T-helper 2 cell treated with Interferon-gamma antibody and Interleukin-4, amounts not matched to agents 100 ng/mL and 5 ng/mL, for 36 hours (primary cell): Measurements from ENCODE around the gene FUOM. TPM values are rescaled to one million over a fixed set of nuclear protein-coding genes. Genes with fewer than 3 reads are reported as not detected.

Experiments
- intact Hi-C: fragments of 100-400 bp; cut with micrococcal nuclease; formaldehyde crosslinking; loops from one replicate; pipeline ENCODE4 v1.15.1; 2023
- total RNA-seq: library from RNA; stranded (reverse); gene quantifications from 2 replicates; pipeline ENCODE4 v1.2.3, GENCODE V29; 2022

FUOM gene
- total RNA-seq: 14.0 and 16.7 TPM in 2 replicates

- intact Hi-C loops: loop anchor here (1.0 kb wide), 3 partner anchors 21 to 48 kb away; partner anchors contain the start of gene MTG1
Measured at GRCh38 chr10:133357285-133358161, at the start of gene FUOM. Gene FUOM, minus strand, starts transcription at chr10:133358019. Its CDS starts 12 bp downstream, at chr10:133358007.

- intact Hi-C loops: no loop called here
Measured at GRCh38 chr10:133405844-133406527, 48.2 kb upstream of the FUOM start.

GRCh38 chr10:133405272-133405671, 47.5 kb upstream of the FUOM start:
- intact Hi-C loops: no loop called here

GRCh38 chr10:133403784-133404183, 46.0 kb upstream of the FUOM start:
- intact Hi-C loops: no loop called here

- intact Hi-C loops: no loop called here
Measured at GRCh38 chr10:133403359-133403758, 45.5 kb upstream of the FUOM start.

- intact Hi-C loops: no loop called here
Measured at GRCh38 chr10:133401981-133402725, 44.3 kb upstream of the FUOM start.

GRCh38 chr10:133401500-133401899, 43.7 kb upstream of the FUOM start:
- intact Hi-C loops: no loop called here

GRCh38 chr10:133400624-133401424, 43.0 kb upstream of the FUOM start:
- intact Hi-C loops: no loop called here

- intact Hi-C loops: no loop called here
Measured at GRCh38 chr10:133399123-133399601, 41.3 kb upstream of the FUOM start.

GRCh38 chr10:133397938-133398337, 40.1 kb upstream of the FUOM start:
- intact Hi-C loops: no loop called here

GRCh38 chr10:133396035-133396624, 38.3 kb upstream of the FUOM start:
- intact Hi-C loops: no loop called here

GRCh38 chr10:133394801-133395221, 37.0 kb upstream of the FUOM start:
- intact Hi-C loops: loop anchor here (1.0 to 5.0 kb wide), 4 partner anchors 17 to 133 kb away; partner anchors contain the start of genes ECHS1 and FUOM

GRCh38 chr10:133394064-133394663, 36.3 kb upstream of the FUOM start, which contains the start of gene MTG1:
Gene MTG1, plus strand, starts transcription at chr10:133394157. Its CDS starts 64 bp downstream, at chr10:133394221.
- intact Hi-C loops: loop anchor here (1.0 to 5.0 kb wide), 4 partner anchors 16 to 132 kb away; partner anchors contain the start of genes ECHS1 and FUOM

- intact Hi-C loops: loop anchor here (1.0 to 5.0 kb wide), 4 partner anchors 15 to 131 kb away; partner anchors contain the start of genes ECHS1 and FUOM
Measured at GRCh38 chr10:133393401-133394063, 35.7 kb upstream of the FUOM start.

- intact Hi-C loops: loop anchor here (5.0 kb wide), 1 partner anchor 130 kb away; no protein-coding TSS in a partner anchor
Measured at GRCh38 chr10:133391761-133392518, 34.1 kb upstream of the FUOM start.

GRCh38 chr10:133391249-133391635, 33.4 kb upstream of the FUOM start:
- intact Hi-C loops: loop anchor here (5.0 kb wide), 1 partner anchor 129 kb away; no protein-coding TSS in a partner anchor

- intact Hi-C loops: loop anchor here (5.0 kb wide), 1 partner anchor 128 kb away; no protein-coding TSS in a partner anchor
Measured at GRCh38 chr10:133390597-133391248, 32.9 kb upstream of the FUOM start.
